Measurements from ENCODE around the gene NGLY1. TPM values are rescaled to one million over a fixed set of nuclear protein-coding genes. Genes with fewer than 3 reads are reported as not detected.

NGLY1 gene
- total RNA-seq, 1 experiment from 2014 or later: 14.6 TPM

GRCh38 chr3:25723802-25724201, 59.4 kb downstream of the NGLY1 start:
- Histone ChIP-seq H3K27me3 (ENCODE audit: control insufficient read depth, insufficient read depth, low read length) (no peaks in the 10 kb centered on the region), H3K4me1 (ENCODE audit: control insufficient read depth, insufficient read depth, low read length) (no peaks in the 10 kb centered on the region), H3K4me3 (ENCODE audit: low read depth in 2 of 2, low read length in 2 of 2) (no peak overlapping the region), H3K9me3 (ENCODE audit: control insufficient read depth, insufficient read depth, low read depth, low read length) (no peaks in the 10 kb centered on the region), H3K27ac (ENCODE audit: low read length) (no peak overlapping the region), H3K36me3 (ENCODE audit: control insufficient read depth, insufficient read depth, low read length) (no peaks in the 10 kb centered on the region)
- ATAC-seq (no peak), DNase-seq (ENCODE audit: low read depth, low spot score) (no peak)
- ChIA-PET POLR2A (no interaction called here), CTCF (no interaction called here)
- no TSS peak for BruUV-seq (replicated peaks)
- intact Hi-C loops (cut with micrococcal nuclease; ENCODE audit: unreplicated experiment): no loop called here
- TF ChIP-seq CTCF (IDR thresholded peaks at IDR 0.05) (no peak), REST (IDR thresholded peaks at IDR 0.05; ENCODE audit: insufficient read depth in 1 of 2, low read depth in 2 of 2, low read length in 1 of 2) (no peak), POLR2AphosphoS5 (IDR thresholded peaks at IDR 0.05; ENCODE audit: low read depth, low read length) (no peak), TCF7L2 (IDR thresholded peaks at IDR 0.05; ENCODE audit: low read depth, low read length) (no peak), SIN3A (IDR thresholded peaks at IDR 0.05; ENCODE audit: borderline replicate concordance, insufficient read depth, low read depth, low read length) (no peak)
- in situ Hi-C loops (cut with HindIII; ENCODE audit: low pct_unique_long_range_greater_than_20kb, low sequenced_read_pairs): no loop called here

DNA sequence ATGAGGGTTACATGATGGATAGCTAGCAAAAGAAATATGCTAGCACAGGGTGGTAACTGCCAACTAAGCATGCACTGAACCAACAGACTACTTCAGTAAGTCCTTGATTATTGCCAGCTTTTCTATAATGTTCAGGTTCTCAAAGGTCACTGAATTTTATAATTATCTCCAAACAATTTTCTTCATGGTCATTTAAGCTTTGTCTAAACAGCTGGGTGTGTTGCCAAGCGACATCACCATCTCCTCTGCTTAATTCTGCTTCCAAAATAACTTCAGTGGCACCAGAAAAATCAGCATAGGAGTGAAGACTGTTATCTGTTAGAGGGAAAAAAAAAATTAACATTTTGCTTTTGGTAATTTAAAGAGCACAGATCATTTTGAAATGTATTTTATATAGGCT, 63.9 kb downstream of the NGLY1 start:
- DNase-seq (ENCODE audit: low read depth, low spot score) (no peak), ATAC-seq (no peak)
- CTCF ChIA-PET: no interaction called here
- Histone ChIP-seq H3K36me3 (ENCODE audit: control insufficient read depth, insufficient read depth, low read length) (no peaks in the 10 kb centered on the region), H3K4me3 (ENCODE audit: low read depth in 2 of 2, low read length in 2 of 2) (no peak overlapping the region), H3K9me3 (ENCODE audit: control insufficient read depth, insufficient read depth, low read depth, low read length) (no peaks in the 10 kb centered on the region), H3K27me3 (ENCODE audit: control insufficient read depth, insufficient read depth, low read length) (no peaks in the 10 kb centered on the region), H3K4me1 (ENCODE audit: control insufficient read depth, insufficient read depth, low read length) (no peaks in the 10 kb centered on the region), H3K27ac (ENCODE audit: low read length) (no peak overlapping the region)
- TSS peak; percentile 38 for BruUV-seq (replicated peaks)
- TF ChIP-seq SIN3A (IDR thresholded peaks at IDR 0.05; ENCODE audit: borderline replicate concordance, insufficient read depth, low read depth, low read length) (no peak), REST (IDR thresholded peaks at IDR 0.05; ENCODE audit: insufficient read depth in 1 of 2, low read depth in 2 of 2, low read length in 1 of 2) (no peak), POLR2AphosphoS5 (IDR thresholded peaks at IDR 0.05; ENCODE audit: low read depth, low read length) (no peak), TCF7L2 (IDR thresholded peaks at IDR 0.05; ENCODE audit: low read depth, low read length) (no peak), CTCF (IDR thresholded peaks at IDR 0.05) (no peak)
- POLR2A ChIA-PET: no interaction called here
- in situ Hi-C loops (cut with HindIII; ENCODE audit: low pct_unique_long_range_greater_than_20kb, low sequenced_read_pairs) (no loop called here), intact Hi-C loops (cut with micrococcal nuclease; ENCODE audit: unreplicated experiment) (no loop called here)

Data from Panc1 (cell line).